ENCODE data around the gene PAMR1. TPM values are rescaled to one million over a fixed set of nuclear protein-coding genes. Genes with fewer than 3 reads are reported as not detected.

The PAMR1 gene
- total RNA-seq, 4 donors from 2014 or later = 4.0 to 13.5 (median 10.4) TPM

DNA sequence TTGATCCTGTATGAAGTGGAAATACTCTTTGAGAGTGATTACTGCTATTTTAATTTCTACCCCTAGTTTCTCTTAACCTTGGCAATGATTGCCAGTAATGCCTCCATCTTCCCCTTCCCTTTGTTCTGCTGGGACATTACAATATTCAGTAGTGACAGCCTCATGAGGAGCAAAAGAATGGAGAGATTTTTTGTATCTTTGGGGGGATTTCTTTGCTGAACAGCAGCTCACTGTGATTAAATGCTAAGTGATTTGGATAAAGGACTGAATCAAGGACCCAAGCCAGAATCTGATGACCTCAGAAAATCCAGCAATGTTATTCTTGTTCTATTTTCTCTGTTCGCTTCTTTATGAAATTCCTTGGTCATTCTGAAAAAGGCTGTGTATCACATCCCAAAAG, 99.1 kb downstream of the PAMR1 start:
- Histone ChIP-seq H3K27ac (no peak overlapping the region), H3K9me3 (no peaks in the 10 kb centered on the region), H3K36me3 (no peaks in the 10 kb centered on the region), H3K27me3 (peaks cover 43% of the 10 kb centered on the region), H3K4me1 (no peaks in the 10 kb centered on the region), H3K4me3 (no peak overlapping the region)
- in situ Hi-C loops (cut with MboI; ENCODE audit: low pct_ligation_motif_present in 1 of 4, low pct_unique_long_range_greater_than_20kb in 1 of 4, low sequenced_read_pairs in 3 of 4) = no loop called here
- TF ChIP-seq POLR2A (IDR thresholded peaks at IDR 0.05) (no peak), POLR2AphosphoS5 (IDR thresholded peaks at IDR 0.05) (no peak), EP300 (IDR thresholded peaks at IDR 0.05; ENCODE audit: low read depth) (no peak)
- TF ChIP-seq, protein P1, sequence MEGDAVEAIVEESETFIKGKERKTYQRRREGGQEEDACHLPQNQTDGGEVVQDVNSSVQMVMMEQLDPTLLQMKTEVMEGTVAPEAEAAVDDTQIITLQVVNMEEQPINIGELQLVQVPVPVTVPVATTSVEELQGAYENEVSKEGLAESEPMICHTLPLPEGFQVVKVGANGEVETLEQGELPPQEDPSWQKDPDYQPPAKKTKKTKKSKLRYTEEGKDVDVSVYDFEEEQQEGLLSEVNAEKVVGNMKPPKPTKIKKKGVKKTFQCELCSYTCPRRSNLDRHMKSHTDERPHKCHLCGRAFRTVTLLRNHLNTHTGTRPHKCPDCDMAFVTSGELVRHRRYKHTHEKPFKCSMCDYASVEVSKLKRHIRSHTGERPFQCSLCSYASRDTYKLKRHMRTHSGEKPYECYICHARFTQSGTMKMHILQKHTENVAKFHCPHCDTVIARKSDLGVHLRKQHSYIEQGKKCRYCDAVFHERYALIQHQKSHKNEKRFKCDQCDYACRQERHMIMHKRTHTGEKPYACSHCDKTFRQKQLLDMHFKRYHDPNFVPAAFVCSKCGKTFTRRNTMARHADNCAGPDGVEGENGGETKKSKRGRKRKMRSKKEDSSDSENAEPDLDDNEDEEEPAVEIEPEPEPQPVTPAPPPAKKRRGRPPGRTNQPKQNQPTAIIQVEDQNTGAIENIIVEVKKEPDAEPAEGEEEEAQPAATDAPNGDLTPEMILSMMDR (IDR thresholded peaks at IDR 0.05) = no peak
- intact Hi-C loops (cut with DNase I; ENCODE audit: low total_unique reads) = no loop called here
- 75 to 79% methylated on average over 1 of the region's 1 CpG for WGBS, 2 donors (ENCODE audit: low coverage in 1 of 2)
- DNase-seq = no peak

DNA sequence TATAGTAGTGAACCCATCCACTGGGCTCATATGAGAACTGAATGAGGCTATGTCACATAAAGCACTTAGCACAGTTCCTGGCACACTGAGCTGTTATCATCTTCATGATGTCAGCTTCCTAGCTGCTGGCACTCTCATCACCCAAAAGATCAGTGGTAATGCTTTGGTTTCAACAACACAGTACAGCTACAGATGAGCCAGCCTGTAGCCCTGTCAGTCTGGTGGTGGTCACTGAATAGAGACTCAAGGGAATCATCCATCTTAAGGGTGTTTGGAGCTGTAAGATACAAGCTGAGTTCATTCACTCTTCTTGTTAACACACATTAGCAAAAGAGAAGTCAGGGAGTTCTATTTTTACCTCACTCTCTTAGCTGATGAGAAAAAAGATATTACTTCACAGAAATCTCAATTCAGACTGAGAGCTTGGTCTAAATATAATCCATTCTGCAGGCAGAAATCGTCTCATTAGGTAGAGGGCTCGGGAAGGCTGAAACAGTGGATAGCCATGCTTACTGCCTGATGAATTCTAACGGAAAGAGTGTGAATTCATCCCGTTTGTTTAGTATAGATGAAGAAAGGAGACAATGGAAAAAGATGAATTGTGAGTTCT, 99.7 kb downstream of the PAMR1 start:
- Histone ChIP-seq H3K36me3 (no peaks in the 10 kb centered on the region), H3K9me3 (no peaks in the 10 kb centered on the region), H3K4me3 (no peak overlapping the region), H3K27me3 (peaks cover 45% of the 10 kb centered on the region), H3K4me1 (no peaks in the 10 kb centered on the region), H3K27ac (no peak overlapping the region)
- intact Hi-C loops (cut with DNase I; ENCODE audit: low total_unique reads) = no loop called here
- DNase-seq = no peak
- in situ Hi-C loops (cut with MboI; ENCODE audit: low pct_ligation_motif_present in 1 of 4, low pct_unique_long_range_greater_than_20kb in 1 of 4, low sequenced_read_pairs in 3 of 4) = no loop called here
- 66 to 75% methylated on average over 4 of the region's 4 CpGs for WGBS, 2 donors (ENCODE audit: low coverage in 1 of 2)
- TF ChIP-seq, protein P1 (IDR thresholded peaks at IDR 0.05) = no peak
- no peak for TF ChIP-seq POLR2AphosphoS5 (IDR thresholded peaks at IDR 0.05)
- no peak for TF ChIP-seq EP300 (IDR thresholded peaks at IDR 0.05; ENCODE audit: low read depth)
- no peak for TF ChIP-seq POLR2A (IDR thresholded peaks at IDR 0.05)

DNA sequence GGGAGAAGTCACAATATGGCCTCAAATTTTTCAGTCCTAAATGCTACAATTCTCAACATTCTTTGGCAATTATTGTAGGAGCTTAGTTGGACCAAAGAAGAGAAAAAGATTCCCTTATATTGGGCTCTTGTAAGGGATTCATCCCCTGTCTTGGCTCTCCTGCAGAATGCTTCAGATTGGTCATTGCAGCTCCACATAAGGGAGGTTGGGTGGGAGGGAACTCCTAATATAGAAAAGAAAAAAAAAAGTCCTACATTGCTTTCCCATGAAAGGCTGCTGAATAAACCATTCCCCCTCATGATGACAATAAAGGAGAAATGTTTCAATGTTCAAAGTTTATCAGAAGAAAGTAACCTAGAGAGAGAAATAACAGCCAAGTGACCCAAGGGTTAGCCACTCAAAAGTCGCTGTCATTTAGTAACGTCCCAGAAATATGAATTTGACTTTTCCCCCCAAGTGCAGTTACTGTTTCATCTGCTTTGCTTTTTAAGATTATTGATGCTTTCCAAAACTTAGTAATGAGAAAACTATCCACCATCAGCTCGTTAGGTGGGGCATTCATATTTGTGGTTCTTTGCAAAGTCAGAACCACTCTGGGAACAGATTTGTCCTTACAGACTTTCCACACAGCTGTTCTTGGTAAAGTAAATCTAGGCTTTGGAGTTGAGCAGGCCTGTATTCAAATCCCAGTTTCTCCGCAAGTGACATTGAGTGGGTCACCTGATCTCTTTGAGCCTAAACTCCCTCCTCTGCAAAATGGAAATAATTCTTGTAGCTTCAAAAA, 101.1 kb downstream of the PAMR1 start:
- Histone ChIP-seq H3K27me3 (peaks cover 58% of the 10 kb centered on the region), H3K27ac (no peak overlapping the region), H3K4me3 (no peak overlapping the region), H3K9me3 (no peaks in the 10 kb centered on the region), H3K36me3 (no peaks in the 10 kb centered on the region), H3K4me1 (peaks cover 0 to 11% (median 10%) of the 10 kb centered on the region in 4 donors)
- no peak for DNase-seq
- in situ Hi-C loops (cut with MboI; ENCODE audit: low pct_ligation_motif_present in 1 of 4, low pct_unique_long_range_greater_than_20kb in 1 of 4, low sequenced_read_pairs in 3 of 4) = loop anchor here in 1 of 4 donors (25.0 kb wide), 1 partner anchor 837 kb away; no protein-coding TSS in a partner anchor
- WGBS, 2 donors (ENCODE audit: low coverage in 1 of 2) = 60 to 64% methylated on average over 4 of the region's 4 CpGs
- intact Hi-C loops (cut with DNase I; ENCODE audit: low total_unique reads) = no loop called here
- TF ChIP-seq POLR2A (IDR thresholded peaks at IDR 0.05) (no peak), EP300 (IDR thresholded peaks at IDR 0.05; ENCODE audit: low read depth) (no peak), POLR2AphosphoS5 (IDR thresholded peaks at IDR 0.05) (no peak)
- TF ChIP-seq, protein P1 (IDR thresholded peaks at IDR 0.05) = no peak

DNA sequence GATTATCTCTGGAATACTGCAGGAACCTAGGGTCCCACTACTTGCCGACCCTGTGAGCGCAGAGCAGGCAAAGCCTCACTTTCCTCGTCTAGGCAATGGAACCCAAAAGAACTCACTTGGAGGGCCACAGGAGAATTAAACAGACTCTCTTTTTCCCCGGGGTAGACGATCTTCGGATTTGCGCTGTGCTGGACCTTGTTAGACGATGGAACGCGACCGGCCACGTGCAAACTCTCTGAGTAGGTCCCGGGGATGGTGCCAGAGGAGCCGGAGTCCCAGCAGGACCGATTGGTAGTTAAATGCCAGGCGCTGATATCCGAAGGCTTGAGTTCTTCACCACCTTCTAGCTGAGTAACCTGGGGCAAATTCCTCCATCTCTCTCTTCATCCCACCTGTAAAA, 105.0 kb downstream of the PAMR1 start:
- Histone ChIP-seq H3K36me3 (no peaks in the 10 kb centered on the region), H3K27me3 (peaks cover 89% of the 10 kb centered on the region), H3K9me3 (no peaks in the 10 kb centered on the region), H3K4me3 (peak overlapping the region in 1 of 4 donors; percentile 55), H3K27ac (no peak overlapping the region), H3K4me1 (peaks cover 6 to 22% (median 21%) of the 10 kb centered on the region in 4 donors)
- WGBS, 2 donors (ENCODE audit: low coverage in 1 of 2) = 20% methylated on average over 17 of the region's 17 CpGs; no CpG with 5 or more reads in 1 of the 2 donors
- TF ChIP-seq POLR2A (IDR thresholded peaks at IDR 0.05) (no peak), POLR2AphosphoS5 (IDR thresholded peaks at IDR 0.05) (no peak), EP300 (IDR thresholded peaks at IDR 0.05; ENCODE audit: low read depth) (no peak)
- TF ChIP-seq, protein P1 (IDR thresholded peaks at IDR 0.05) = no peak
- intact Hi-C loops (cut with DNase I; ENCODE audit: low total_unique reads) = no loop called here
- in situ Hi-C loops (cut with MboI; ENCODE audit: low pct_ligation_motif_present in 1 of 4, low pct_unique_long_range_greater_than_20kb in 1 of 4, low sequenced_read_pairs in 3 of 4) = loop anchor here in 1 of 4 donors (25.0 kb wide), 1 partner anchor 833 kb away; no protein-coding TSS in a partner anchor
- DNase-seq = no peak
